ENCODE measurements around the gene HMGCL.

- no peak for TF ChIP-seq POLR2A (IDR thresholded peaks at IDR 0.05)
- no peak for TF ChIP-seq CTCF (IDR thresholded peaks at IDR 0.05)
Measured at GRCh38 chr1:23787701-23788100, 37.5 kb downstream of the HMGCL start.
